AG09319 (cell line): ENCODE measurements around the gene FGF22.

Experiments
- DNase-seq: peaks from one replicate; pipeline ENCODE4 v3.0.0-alpha.2; 2010; ENCODE audit warnings: low read depth; ENCODE audit errors: extremely low read depth
- CTCF ChIP-seq: IDR thresholded peaks from 2 replicates; pipeline ENCODE4 v1.5.1; 2011; ENCODE audit warnings: low read depth, mild to moderate bottlenecking, inconsistent platforms, low read length, moderate library complexity

FGF22 gene

GRCh38 chr19:652467-653389 is 13.0 kb downstream of the FGF22 start:
- TF ChIP-seq CTCF, result no peak
- no peak for DNase-seq

- no peak for DNase-seq
- TF ChIP-seq CTCF, result no peak
Measured at GRCh38 chr19:653425-653824, 13.7 kb downstream of the FGF22 start.

- no peak for TF ChIP-seq CTCF
- no peak for DNase-seq
Measured at GRCh38 chr19:655691-656090, 16.0 kb downstream of the FGF22 start.

- no peak for TF ChIP-seq CTCF
- DNase-seq, result no peak
Measured at GRCh38 chr19:656751-657559, 17.3 kb downstream of the FGF22 start.

- no peak for DNase-seq
- TF ChIP-seq CTCF, result no peak
Measured at GRCh38 chr19:657611-658010, 17.9 kb downstream of the FGF22 start.

GRCh38 chr19:658059-658839 is 18.6 kb downstream of the FGF22 start:
- no peak for DNase-seq
- TF ChIP-seq CTCF, result no peak
